Erythroblast (primary cell): ENCODE data around the gene SECISBP2.

Source experiments
- GATA1 ChIP-seq: IDR thresholded peaks from 2 replicates; pipeline ENCODE4 v1.6.1; 2011; ENCODE audit warnings: low read depth, mild to moderate bottlenecking, control low read depth, low read length, moderate library complexity
- POLR2A ChIP-seq: IDR thresholded peaks from 2 replicates; pipeline ENCODE4 v1.6.1; 2011; ENCODE audit warnings: mild to moderate bottlenecking, low read length

DNA sequence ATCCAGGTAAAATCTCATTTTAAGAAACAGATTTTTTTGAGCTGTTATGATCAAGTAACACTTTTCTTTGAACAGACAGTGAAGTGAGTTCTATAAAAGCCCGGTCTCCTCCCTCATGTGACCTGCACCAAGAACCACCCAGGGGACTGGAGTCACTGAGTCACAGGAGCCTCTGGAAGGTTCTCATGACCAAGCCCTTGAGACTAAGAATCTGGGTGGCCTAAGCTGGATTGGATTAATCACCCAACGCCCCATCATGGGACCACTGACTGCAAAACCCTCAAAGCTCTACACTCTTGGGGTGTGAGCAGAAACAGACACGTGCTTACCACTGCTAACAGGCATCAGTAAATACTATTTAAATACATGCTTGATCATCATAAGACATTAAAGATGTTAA, 48.4 kb downstream of the SECISBP2 start:
- TF ChIP-seq POLR2A = no peak
- no peak for TF ChIP-seq GATA1
